Activated CD4-positive, CD25-positive, alpha-beta regulatory T cell treated with anti-CD3 and anti-CD28 coated beads, Interleukin-2, amount 50 U/mL, for 72 hours (primary cell): ENCODE results near the gene HSD17B7.

Experiments used
- DNase-seq: peaks from one replicate; pipeline ENCODE4 v3.0.0; 2021

Gene HSD17B7

GRCh38 chr1:162861101-162861500 lies 70.6 kb downstream of the HSD17B7 start, which contains the start of gene CCDC190:
Gene CCDC190, minus strand, starts transcription at chr1:162861175. Its CDS starts 1,529 bp downstream, at chr1:162859646.
- no peak for DNase-seq

- DNase-seq = no peak
These were observed 71.1 kb downstream of the HSD17B7 start for GRCh38 chr1:162861625-162862024.
